ENCODE results near the gene SNTB2. TPM values are rescaled to one million over a fixed set of nuclear protein-coding genes. Genes with fewer than 3 reads are reported as not detected.

SNTB2 gene
- total and polyA plus RNA-seq, 2 of the 4 experiments (the other 2 are of a cell fraction) = 23.5 to 47.5 TPM

- BruUV-seq (replicated peaks) = no TSS peak
- no peak overlapping the region for H2AK5ac ChIP-seq (ENCODE audit: low read depth, low read length)
- POLR2A ChIA-PET (ENCODE audit: unreplicated experiment) = no interaction called here
These were observed 36.9 kb downstream of the SNTB2 start for GRCh38 chr16:69223882-69224281.

More at GRCh38 chr16:69223882-69224281, 36.9 kb downstream of the SNTB2 start:
- Histone ChIP-seq H3K9me3 (ENCODE audit: control insufficient read depth, insufficient read depth, low read length) (no peaks in the 10 kb centered on the region), H4K91ac (ENCODE audit: insufficient read depth, low read depth, low read length) (no peak overlapping the region), H3K4ac (ENCODE audit: low read depth, low read length) (no peak overlapping the region), H3K79me1 (ENCODE audit: low read depth in 1 of 2, low read length in 2 of 2) (peaks cover 32 to 56% of the 10 kb centered on the region in 2 experiments), H2BK5ac (ENCODE audit: low read depth, low read length, poor library complexity, severe bottlenecking) (no peak overlapping the region), H2BK15ac (ENCODE audit: low read depth, low read length) (no peak overlapping the region), H3K14ac (replicated peaks; ENCODE audit: low read depth, low read length) (no peak overlapping the region), H3K23ac (ENCODE audit: low read depth, low read length) (no peak overlapping the region), H3K9ac (ENCODE audit: low read depth, low read length) (no peak overlapping the region), H4K8ac (ENCODE audit: low read depth in 2 of 2, low read length in 2 of 2) (no peak overlapping the region), H4K5ac (ENCODE audit: low read depth, low read length) (no peak overlapping the region), H2AK9ac (replicated peaks; ENCODE audit: low read depth, low read length, poor library complexity) (no peak overlapping the region), H3K36me3 (ENCODE audit: control insufficient read depth, insufficient read depth, low read length) (peaks cover 1% of the 10 kb centered on the region; the same call in 1 of the 2 replicates), H3K56ac (ENCODE audit: extremely low read depth, insufficient read depth, low read length) (no peak overlapping the region), H4K20me1 (ENCODE audit: insufficient read depth, low read length) (peaks cover 41% of the 10 kb centered on the region), H3K27ac (ENCODE audit: insufficient read depth, low read length) (no peak overlapping the region), H3K18ac (ENCODE audit: low read depth, low read length) (no peak overlapping the region), H2AFZ (replicated peaks; ENCODE audit: low read length, poor library complexity) (no peak overlapping the region), H3K4me1 (ENCODE audit: control insufficient read depth, insufficient read depth, low read length) (peaks cover 8% of the 10 kb centered on the region), H3K4me2 (ENCODE audit: low read depth, low read length) (no peak overlapping the region), H3K9me1 (ENCODE audit: insufficient read depth, low read length) (peaks cover 13% of the 10 kb centered on the region), H2BK120ac (ENCODE audit: low read depth, low read length) (no peak overlapping the region), H3K27me3 (ENCODE audit: control insufficient read depth, insufficient read depth, low read length) (no peaks in the 10 kb centered on the region), H2BK20ac (ENCODE audit: low read depth, low read length) (no peak overlapping the region), H3K4me3 (ENCODE audit: insufficient read depth, low read depth, low read length) (no peak overlapping the region)
- in situ Hi-C loops (cut with MboI; ENCODE audit: low sequenced_read_pairs) = no loop called here
- intact Hi-C loops (cut with micrococcal nuclease) = no loop called here
- dilution Hi-C loops (cut with HindIII; ENCODE audit: low sequenced_read_pairs, unreplicated experiment) = no loop called here
- TF ChIP-seq CTCF (conservative IDR thresholded peaks at IDR 0.05; ENCODE audit: low read depth, low read length) (no peak), CEBPB (IDR thresholded peaks at IDR 0.05; ENCODE audit: low read depth, low read length) (peak; percentile 59; the same call in 1 of the 2 replicates), FOS (IDR thresholded peaks at IDR 0.05; ENCODE audit: low read depth, low read length) (0 out of 2 replicates have a peak, but pooled peaks have one; percentile 10)
- DNase-seq (peak; percentile 79), ATAC-seq (ENCODE audit: low read depth) (peak; percentile 40; the same call in 1 of the 2 replicates)
- WGBS, 2 experiments (ENCODE audit: extremely low coverage in 2 of 2, insufficient read length in 1 of 2) = no CpG with 5 or more reads among the region's 6 CpGs
- CTCF ChIA-PET = no interaction called here

Measured in IMR-90 (cell line).